Measurements from ENCODE around the gene MEI1.

The MEI1 gene

GRCh38 chr22:41845380-41846267 lies 146.3 kb downstream of the MEI1 start:
- DNase-seq = no peak

GRCh38 chr22:41846268-41846987 lies 147.1 kb downstream of the MEI1 start:
- no peak for DNase-seq

- DNase-seq = no peak
Measured at GRCh38 chr22:41847300-41847699, 148.0 kb downstream of the MEI1 start.

DNA sequence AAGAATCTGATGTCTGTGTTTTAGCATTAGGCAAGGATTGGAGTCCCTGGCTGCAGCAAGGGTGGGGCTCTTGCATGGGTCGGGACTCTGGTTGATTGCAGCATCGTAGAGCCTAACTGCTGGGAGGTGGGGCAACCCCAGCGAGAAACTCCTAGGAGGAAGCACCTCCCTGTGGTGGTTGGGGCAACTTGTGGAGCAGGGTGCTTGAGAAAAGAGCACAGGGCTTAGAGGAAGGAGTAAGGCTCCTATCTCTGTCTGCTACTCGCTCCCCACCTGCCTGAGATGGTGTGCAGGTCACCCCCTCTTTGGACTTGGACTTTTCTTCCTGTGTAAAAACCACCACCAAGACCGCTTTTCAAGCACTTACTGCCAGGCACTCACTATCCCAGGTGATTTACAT lies 149.2 kb downstream of the MEI1 start:
- no peak for DNase-seq
